SHP77 treated with DMSO at 0.1 percent for 48 hours (cell line): ENCODE results near the gene IQGAP2.

Experiments used
- DNase-seq: peaks from one replicate; lab custom pipeline; 2025; lab: John Stamatoyannopoulos, UW

Gene IQGAP2

DNA sequence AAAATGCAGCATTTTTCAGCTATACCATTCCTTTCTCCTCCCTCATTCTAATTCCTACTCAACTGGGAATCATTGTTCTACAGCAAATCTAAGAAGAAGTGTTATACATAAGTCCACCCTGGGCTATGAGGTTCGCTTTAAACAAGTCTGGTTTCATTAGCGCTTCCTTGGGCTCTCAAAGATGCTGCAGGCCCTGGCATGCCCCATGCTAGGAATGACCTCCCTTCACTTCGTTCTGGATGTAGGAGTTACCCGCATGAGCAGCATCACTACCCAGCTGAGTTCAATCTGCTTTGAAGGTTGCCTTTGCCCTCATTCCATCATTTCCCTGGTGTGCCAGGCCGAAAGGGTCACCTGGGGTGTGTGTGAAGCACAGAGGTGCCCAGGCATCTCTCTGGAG lies 348.2 kb downstream of the IQGAP2 start:
- DNase-seq: no peak

DNA sequence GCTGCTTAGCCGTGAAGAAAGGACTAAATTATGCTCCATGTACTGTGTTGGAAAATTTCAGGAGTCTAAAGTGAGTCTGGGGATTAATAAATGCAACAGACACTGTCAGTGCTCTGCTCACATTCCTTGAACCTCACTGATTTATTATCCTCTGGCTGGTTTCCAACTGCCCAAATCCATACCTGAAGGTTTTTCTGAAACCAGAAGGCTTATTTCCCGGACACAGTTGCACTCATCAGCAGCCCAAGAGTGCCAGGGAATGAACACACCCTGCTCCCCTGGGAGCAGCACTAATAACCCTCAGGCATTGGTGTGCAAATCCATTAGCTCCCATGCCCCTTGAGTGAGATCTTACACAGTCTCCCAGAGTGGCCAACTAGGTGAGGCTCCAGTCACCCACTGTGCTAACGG lies 351.6 kb downstream of the IQGAP2 start:
- no peak for DNase-seq

DNA sequence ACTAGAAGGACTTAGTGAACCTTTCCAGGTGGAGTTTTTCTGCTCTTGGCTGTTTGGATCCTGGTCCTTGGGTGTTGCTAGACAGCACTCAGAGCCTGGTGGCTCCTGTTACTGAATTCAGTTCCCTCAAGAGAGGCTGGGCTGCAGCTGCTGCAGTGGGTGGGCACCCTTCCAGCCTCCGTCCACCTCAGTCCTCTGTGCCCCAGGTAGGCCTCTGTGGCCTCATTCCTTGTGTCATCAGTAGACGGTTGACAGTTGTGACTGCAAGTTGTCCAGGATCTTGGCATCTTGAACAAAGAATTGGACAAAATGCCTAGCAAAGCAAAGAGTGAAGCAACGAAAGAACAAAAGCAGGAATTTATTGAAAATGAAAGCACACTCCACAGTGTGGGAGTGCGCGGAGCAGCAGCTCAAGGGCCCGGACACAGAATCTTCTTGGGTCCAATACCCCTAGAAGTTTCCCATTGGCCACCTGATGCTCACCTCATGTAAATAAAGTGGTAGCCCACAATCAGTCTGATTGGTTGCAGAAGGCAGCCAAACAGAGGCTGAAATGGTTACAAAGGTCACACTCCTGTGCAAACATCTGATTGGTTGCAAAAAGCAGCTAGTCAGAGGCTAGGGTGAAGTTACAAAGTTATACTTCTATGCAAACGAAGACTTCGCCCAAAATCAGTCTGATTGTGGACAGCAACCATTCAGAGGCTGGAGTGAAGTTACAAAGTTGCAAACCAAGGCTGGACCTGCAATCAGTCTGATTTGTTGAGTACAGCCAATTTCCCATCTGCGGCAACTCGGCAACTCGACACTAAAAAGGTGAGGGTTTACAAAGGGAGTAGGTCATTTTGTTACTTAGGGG lies 352.9 kb downstream of the IQGAP2 start:
- DNase-seq: no peak

DNA sequence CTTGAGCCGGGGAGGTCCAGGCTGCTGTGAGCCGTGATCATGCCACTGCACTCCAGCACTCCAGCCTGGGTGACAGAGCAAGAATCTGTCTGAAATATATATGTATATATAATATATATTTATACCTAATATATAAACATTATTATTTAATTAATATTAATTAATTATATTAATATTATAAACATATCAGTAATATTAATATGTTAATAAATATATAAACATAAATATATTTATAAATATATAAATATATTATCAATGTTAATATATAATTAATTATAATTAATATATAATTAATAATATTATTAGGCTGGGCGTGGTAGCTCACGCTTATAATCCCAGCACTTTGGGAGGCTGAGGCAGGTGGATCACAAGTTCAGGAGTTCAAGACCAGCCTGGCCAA lies 354.0 kb downstream of the IQGAP2 start:
- DNase-seq: no peak
